Measurements from ENCODE around the gene RSPO4.

- no peak for TF ChIP-seq CTCF (IDR thresholded peaks at IDR 0.05)
- no peak for TF ChIP-seq POLR2A (IDR thresholded peaks at IDR 0.05)
Measured at GRCh38 chr20:958936-959815, 42.9 kb downstream of the RSPO4 start.

Data from right lobe of liver (tissue), 4 donors.